ENCODE measurements around the gene CXCL1.

The CXCL1 gene

DNA sequence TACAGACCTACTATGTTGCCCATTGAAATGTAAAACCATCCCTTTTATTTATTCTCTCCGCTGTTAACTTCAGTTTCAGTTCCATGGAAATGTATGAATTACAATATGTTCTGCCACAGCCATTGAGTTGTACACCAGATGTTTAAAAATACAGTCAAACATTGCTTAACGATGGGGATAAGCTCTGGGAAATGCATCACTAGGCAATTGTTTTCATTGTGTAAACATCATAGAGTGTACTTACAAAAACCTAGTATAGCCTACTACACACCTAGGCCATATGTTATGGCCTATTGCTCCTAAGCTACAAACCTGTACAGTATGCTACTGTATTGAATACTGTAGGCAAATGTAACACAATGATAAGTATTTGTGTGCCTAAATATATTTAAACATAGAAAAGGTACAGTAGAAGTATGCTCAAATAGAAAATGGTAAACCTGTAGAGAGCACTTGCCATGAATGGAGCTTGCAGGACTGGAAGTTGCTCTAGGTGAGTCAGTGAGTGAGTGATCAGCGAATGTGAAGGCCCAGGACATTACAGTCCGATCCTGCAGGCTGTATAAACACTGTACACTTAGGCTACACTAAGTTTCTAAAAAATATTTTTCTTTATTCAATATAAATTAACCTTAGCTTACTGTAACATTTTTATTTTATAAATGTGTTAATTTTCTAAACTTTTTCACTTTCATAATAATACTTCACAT lies 18.8 kb upstream of the CXCL1 start:
- in situ Hi-C loops (cut with MboI; ENCODE audit: low sequenced_read_pairs): no loop called here

DNA sequence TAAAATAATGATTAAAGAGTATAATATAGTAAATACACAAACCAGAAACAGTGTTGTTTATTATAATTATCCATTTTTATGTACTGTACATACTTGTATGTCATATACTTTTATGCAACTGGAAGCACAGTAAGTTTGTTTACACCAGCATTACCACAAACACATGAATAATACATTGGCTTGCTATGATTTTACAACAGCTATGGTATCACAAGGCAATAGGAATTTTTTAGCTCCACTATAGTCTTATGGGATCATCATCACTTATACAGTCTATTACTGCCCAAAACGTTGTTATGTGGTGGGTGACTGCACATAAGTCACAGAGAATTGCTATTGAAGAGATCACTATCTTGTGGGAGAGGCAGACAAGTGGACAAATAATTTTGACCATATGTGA lies 17.9 kb upstream of the CXCL1 start:
- in situ Hi-C loops (cut with MboI; ENCODE audit: low sequenced_read_pairs): no loop called here

DNA sequence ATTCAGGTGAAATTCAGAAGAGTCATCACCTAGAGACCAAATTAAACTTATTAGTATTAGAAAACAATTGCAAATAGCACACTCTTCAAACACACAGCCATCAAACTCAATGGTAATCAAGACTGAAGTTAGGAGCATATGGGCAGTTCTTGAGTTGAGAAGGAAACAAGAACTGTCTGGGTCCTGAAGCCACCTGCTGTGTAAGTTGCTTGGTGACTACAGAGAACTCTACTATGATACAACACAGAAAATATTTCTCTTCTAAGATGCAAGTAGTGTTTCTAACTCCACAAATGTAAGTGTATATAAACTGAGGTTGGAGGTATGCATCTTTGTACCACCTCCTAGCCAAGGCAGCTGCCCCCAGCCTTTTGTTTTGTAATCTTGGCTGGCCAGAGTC lies 16.4 kb upstream of the CXCL1 start:
- in situ Hi-C loops (cut with MboI; ENCODE audit: low sequenced_read_pairs): no loop called here

DNA sequence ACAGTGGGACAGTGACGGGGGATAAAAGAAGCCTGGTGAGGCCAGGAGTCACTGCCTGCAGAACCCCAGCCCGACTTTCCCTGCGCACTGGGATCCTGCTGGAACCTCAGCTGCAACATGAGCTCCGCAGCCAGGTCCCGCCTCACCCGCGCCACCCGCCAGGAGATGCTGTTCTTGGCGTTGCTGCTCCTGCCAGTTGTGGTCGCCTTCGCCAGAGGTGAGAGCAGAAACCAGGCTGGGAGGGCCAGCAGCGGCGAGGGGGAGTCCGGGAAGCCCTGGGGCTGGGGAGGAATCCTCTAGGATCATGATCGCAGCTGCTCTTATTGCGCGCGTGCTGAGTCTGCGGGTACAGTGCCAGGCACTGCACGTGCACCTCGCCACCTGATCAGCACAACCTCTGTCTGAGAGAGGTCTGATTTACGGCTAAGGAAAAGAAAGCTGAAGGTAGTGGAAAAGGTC lies 15.9 kb upstream of the CXCL1 start, which contains the start of gene PF4V1:
Gene PF4V1 (plus strand): TSS at position 51 of the 459 bp plus-strand sequence. CDS start 67 bp downstream, at position 118.
- in situ Hi-C loops (cut with MboI; ENCODE audit: low sequenced_read_pairs): no loop called here

DNA sequence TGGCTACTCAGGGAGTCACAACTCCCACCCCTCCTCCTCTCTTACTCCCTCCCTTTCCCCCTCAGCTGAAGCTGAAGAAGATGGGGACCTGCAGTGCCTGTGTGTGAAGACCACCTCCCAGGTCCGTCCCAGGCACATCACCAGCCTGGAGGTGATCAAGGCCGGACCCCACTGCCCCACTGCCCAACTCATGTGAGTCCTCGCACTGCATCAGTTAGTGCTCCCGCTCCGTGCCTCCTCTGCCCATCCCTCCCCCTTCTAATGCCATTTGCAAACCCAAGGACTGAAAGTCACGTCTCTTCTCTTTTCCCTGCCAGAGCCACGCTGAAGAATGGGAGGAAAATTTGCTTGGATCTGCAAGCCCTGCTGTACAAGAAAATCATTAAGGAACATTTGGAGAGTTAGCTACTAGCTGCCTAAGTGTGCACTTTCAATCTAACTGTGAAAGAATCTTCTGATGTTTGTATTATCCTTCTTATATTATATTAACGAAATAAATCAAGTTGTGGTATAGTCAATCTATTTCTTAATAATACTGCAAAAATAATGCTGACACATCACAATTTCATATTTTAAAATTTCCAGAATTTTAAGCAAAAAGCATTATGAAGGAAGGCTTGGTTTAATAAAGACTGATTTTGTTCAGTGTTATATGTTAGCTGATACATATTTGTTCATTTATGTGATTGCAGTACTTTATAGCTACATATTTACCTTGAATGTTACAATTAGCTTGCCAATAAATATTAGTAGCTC lies 15.3 kb upstream of the CXCL1 start:
- in situ Hi-C loops (cut with MboI; ENCODE audit: low sequenced_read_pairs): no loop called here

DNA sequence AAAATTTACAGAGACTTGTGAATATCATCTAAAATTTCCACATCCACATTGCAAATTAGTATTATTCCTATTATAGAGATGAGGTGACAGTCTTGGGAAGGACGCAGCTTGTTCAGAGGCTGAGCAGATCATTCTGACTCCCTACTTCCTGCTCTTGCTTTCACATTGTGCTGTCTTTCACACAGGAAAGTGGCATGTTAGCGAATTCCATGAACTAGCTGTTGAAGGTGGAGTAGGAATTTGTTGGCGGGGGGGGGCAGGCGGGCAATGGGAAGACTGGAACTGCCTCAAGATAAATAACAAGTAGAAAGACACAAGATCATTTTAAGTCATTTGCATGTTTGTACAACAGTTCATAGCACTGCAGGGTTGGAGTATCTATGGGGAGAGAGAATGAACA lies 13.8 kb upstream of the CXCL1 start:
- in situ Hi-C loops (cut with MboI; ENCODE audit: low sequenced_read_pairs): no loop called here

DNA sequence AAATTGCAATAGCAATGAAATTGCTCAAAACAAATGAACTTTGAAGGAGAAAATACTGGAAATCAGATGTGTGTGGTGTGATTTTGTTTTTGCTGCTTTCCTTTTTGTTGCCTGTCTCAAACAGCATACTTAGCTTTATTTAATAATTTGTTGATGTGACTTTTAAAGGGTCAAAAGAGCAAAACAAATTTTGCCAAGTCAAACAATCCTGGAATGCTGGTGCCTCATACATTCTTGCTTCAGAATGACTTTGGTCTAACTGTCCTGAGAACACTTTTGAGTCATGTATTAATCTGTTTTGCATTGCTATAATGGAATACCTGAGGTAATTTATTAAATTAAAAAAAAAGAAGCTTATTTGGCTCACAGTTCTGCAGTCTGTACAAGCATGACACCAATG lies 12.7 kb upstream of the CXCL1 start:
- in situ Hi-C loops (cut with MboI; ENCODE audit: low sequenced_read_pairs): no loop called here

DNA sequence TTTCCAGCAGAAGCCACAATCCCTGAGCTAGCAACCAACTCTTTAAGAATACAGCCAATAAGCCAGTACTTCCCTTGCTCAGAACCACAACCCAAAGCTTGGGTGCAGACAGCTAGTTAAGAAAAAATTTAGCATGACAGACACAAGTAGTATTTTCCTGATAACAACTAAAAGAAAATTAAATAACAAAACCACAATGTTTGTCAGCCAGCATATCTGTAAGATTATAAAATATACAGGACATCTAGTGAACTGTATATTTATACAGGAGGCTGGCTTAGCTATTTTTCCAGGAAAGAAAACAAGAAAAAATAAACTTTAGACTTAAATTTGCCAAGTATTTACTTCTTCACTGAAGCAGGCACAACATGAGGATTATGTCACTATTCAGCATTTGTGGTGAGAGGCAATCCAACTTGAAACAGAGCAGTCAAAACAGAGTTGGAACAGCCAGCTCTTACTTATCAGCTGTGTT lies 9.5 kb upstream of the CXCL1 start:
- in situ Hi-C loops (cut with MboI; ENCODE audit: low sequenced_read_pairs): no loop called here

DNA sequence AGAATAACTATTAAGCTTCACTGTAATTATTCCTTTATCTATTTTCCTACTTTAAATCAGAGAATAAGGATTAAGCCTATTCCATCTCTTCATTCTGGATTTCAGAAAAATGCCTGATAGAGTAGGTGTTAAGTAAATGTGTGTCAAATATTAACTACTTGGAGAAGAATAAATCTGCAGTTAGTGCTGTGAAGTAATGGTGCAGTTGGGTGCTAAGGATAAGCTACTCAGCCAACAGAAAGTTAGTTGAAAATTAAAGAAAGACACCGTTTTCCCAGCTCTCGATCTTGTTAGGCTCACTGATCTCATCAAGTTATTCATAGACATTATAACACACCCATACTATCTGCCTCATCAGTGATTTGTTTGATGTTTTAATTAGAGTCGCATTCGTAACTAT lies 9.0 kb upstream of the CXCL1 start:
- in situ Hi-C loops (cut with MboI; ENCODE audit: low sequenced_read_pairs): no loop called here

DNA sequence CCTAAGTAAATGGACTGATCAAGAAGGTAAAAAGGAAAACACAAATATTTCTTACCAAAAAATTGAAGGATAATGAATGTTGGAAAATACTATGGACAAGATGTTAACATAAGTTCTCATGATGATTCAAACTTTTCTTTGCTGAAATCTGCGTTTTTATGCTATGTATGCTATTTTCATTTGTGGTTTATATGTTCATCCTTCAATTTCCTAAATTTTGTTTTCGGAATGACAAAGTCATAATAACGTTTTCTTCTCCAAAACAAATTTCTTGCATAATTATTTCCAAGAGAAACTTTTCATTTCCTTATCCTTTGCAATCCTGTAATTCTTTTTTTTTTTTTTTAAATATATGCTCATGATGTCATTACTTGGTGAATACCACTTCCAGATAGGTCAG lies 8.3 kb upstream of the CXCL1 start:
- in situ Hi-C loops (cut with MboI; ENCODE audit: low sequenced_read_pairs): no loop called here

DNA sequence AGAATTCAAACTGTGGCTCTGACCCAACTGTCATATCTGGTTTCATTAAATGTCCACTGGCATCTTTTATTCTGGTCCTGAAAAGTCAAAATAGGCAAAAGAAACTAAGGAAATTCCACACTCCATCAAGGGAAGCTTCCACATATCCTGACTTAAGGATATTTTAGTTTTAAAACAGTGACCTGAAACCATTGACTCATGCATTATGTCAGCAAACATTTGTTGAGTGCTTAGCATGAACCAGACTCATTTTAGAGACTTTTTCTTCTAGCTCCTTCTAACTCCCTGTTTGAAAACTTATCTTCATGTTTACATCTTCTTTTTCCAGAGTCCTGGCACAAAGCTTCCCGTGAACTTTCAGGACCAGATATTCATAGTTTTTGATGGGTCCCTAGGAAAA lies 6.9 kb upstream of the CXCL1 start:
- in situ Hi-C loops (cut with MboI; ENCODE audit: low sequenced_read_pairs): no loop called here

DNA sequence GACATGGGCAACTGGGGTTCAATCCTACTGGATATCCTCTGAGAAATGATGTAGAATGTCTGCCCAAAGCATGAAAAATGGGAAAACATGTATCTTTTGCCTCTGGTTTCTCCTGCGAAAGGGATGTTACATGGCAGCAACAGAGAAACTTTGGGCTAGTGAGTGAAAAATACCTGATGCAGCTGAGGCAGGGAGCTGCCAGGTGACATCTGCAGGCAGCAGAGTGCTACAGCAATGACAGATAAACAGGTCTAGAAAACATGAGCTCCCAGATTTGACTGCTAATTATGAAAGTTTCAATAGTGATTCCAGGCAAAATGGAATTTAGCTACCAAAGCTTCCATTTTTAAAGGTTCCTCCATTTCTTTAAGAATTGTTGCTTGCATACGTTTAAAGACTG lies 4.8 kb upstream of the CXCL1 start:
- in situ Hi-C loops (cut with MboI; ENCODE audit: low sequenced_read_pairs): no loop called here

DNA sequence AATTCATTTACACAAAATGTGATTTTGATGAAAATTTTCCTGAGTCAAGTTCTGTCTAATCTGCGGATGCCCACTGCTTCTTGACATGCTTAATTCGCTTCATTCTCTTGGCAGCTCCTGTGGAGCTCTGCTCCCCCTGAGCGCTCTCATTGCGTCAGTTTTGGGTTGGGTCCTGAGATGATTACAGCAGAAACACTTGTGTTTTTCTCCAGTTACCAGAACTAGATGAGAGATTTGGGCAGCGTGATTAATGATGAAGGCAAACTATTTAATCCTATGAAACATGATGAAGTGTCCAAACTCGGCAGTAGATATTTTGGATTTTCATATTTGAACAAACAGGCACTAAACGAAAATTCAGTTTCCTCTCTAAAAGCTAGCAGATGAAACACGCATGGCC lies 4.2 kb upstream of the CXCL1 start:
- in situ Hi-C loops (cut with MboI; ENCODE audit: low sequenced_read_pairs): no loop called here

DNA sequence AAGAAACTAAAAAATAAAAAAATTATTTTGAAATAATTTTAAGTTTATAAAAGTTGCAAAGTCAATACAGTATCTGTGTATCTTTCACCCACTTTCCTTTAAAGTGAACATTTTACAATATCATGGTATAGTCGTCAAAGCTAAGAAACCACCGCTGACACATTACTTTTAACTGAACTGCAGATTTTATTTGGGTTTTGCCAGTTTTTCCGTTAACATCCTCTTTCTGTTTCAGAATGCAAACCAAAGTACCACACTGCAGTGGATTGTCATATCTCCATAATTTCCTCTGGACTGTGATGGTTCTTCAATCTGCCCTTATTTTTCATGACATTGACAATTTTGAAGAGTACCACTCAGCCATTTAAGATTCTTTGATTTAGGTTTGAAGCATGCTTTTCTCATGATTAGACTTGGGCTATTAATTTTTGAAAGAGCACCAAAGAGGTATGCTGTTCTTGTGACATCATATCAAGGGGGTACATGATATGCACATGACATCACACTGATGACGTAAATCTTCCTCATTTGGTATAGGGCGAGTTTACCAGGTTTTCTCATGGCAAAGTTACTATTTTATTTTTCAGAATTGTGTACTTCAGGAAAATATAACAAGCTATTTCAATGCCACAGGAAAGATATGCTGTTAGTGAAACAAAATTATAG lies 3.6 kb upstream of the CXCL1 start:
- in situ Hi-C loops (cut with MboI; ENCODE audit: low sequenced_read_pairs): no loop called here

DNA sequence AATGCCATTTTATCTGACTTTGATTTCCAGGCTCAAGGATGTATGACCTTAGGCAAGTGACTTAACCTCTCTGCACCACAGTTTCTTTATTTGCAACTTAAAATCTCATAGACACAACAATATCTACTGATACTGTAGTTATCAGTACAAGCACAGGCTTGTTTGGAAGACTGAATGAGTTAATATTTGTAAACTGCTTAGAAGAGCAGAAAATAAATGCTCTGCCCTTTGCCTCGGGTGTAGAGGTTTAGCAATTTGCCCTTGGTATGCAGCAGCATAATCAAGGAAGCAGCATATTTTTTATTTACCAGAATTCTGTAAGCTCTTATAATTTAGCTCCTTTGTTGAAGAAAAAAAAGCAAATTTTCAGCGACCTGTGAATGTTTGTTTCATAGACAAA lies 2.9 kb upstream of the CXCL1 start:
- in situ Hi-C loops (cut with MboI; ENCODE audit: low sequenced_read_pairs): no loop called here

DNA sequence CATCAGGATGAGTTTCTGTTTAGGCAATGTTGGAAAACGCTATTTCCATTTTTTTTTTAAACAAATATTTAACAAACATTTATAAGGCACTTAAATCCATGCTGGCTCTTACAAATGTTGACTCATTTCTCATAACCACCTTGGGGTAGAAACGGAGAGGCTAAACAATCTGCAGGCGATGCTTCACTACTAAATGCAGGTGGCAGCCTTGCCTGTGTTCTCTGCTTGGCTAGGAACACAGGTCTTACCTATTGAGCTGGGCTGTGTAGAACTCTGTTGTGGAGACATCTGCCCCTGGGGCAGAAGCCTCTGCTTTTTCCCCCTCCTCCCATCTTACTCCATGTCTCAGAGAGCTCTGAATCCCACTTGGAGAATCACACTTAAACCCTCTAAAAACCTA lies 1.4 kb upstream of the CXCL1 start:
- in situ Hi-C loops (cut with MboI; ENCODE audit: low sequenced_read_pairs): no loop called here

DNA sequence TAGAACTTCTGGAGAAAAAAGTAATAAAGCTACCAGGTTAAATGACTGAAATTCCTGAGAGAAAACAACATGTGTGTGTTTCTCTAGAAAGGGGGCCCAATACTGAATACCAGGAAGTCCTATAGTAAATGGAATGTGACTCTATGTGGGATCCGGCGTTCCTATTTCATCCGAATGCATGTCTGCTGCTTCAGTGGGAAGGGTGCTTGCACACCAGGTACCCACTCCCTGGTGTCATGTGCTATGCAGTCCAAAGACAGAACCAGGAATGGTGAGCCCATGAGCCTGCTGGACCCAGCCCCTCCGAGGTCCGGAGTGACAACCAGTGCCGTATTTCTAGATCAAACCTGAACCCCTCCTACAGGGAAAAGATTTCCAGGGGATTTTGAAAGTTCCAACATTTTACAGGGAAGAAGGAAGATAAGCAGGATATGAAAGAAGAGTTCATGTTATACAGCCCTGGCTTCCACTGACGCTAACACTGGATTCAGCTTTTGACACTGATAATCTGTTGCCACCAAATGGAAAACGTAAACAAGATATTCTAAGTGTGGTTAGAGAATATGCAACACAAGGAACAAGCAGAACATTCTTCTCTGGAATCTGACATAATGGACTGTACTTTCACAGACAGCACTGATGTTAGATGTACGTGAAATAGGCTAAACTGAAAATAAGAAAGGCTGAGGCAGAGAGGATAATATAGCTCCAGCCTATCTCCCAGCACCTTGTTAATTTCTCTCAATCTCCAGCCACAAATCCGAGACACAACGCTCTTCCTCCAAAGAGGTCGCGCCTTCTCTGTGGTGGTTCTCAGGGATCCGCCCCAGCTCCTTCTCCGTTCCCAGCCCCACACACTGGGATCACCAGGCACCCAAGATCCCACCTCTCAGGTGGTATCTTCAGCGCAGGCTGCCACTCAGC lies 725 bp upstream of the CXCL1 start:
- in situ Hi-C loops (cut with MboI; ENCODE audit: low sequenced_read_pairs): no loop called here

DNA sequence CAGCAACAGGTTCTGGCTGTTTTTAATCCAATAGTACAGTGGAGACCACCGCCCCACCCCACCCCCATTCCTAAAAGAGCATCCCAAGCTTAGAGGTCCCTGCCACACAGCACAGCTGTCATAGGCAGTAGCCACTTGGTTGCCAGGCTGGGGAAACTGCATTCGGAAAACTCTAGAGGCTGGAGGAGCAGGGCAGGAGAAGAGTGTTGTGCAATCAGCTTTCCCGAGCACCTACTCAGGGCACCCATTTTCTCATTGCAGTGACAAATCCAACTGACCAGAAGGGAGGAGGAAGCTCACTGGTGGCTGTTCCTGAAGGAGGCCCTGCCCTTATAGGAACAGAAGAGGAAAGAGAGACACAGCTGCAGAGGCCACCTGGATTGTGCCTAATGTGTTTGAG lies 1.1 kb downstream of the CXCL1 start:
- in situ Hi-C loops (cut with MboI; ENCODE audit: low sequenced_read_pairs): no loop called here

DNA sequence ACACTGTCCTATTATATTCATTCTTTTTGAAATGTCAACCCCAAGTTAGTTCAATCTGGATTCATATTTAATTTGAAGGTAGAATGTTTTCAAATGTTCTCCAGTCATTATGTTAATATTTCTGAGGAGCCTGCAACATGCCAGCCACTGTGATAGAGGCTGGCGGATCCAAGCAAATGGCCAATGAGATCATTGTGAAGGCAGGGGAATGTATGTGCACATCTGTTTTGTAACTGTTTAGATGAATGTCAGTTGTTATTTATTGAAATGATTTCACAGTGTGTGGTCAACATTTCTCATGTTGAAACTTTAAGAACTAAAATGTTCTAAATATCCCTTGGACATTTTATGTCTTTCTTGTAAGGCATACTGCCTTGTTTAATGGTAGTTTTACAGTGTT lies 1.6 kb downstream of the CXCL1 start:
- in situ Hi-C loops (cut with MboI; ENCODE audit: low sequenced_read_pairs): no loop called here

DNA sequence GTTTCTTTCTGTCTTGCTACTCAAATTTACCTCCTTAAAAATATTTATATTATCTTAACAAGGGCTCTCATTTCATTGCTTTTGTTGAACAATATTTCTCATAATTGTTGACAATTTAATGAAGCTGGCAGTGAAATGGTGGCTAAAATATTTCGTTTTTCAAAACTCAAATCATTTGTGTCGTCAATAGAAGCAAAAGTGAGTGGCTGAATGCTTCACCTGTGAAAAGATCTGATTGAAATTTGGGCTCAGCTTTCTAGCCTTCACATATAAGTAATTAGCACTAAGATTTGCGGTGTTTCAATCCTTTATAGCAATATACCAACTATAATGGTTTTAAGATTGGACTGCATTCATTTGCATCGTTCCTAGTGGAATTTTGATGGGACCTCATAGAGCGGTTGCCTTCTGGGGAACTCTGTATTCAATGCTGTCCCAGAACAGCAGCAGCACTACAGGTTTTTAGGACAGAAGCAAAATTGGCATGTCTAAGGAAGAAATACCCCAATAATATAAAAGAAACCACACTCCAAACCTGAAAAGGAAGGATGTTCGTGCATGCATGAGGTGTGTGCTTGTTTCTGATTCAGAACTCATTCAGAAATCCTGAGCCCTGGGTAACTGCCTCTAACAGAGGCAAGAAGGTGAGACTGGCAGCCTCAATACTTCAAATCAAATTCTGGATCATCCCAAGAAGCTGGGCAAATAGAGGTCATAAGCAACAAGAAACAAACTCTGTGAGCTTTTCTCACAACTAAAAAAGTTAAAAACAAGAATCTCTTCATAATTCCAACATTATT lies 2.5 kb downstream of the CXCL1 start:
- in situ Hi-C loops (cut with MboI; ENCODE audit: low sequenced_read_pairs): no loop called here

Measured in HL-60/S4 (cell line).